ENCODE measurements around the gene SLC23A1. TPM values are rescaled to one million over a fixed set of nuclear protein-coding genes. Genes with fewer than 3 reads are reported as not detected.
A peak's percentile ranks its signal among the peaks of the same experiment; 100 is the strongest.

Gene SLC23A1
- total and polyA plus RNA-seq, 4 donors = 0.30 to 4.4 (median 0.79) TPM

GRCh38 chr5:139399501-139400121 is 16.5 kb upstream of the SLC23A1 start:
- WGBS, 2 donors = 87 to 89% methylated on average over 6 of the region's 6 CpGs
- no peaks in the 10 kb centered on the region for H3K9me3 ChIP-seq (ENCODE audit: control insufficient read depth in 4 of 4, insufficient read depth in 3 of 4, low read length in 3 of 4)
- no peak for ATAC-seq (ENCODE audit: insufficient read depth, low FRiP score)
- no peak overlapping the region for H3K4me3 ChIP-seq
- peaks cover 0 to 6% (median 6%) of the 10 kb centered on the region in 3 donors for H3K27me3 ChIP-seq (ENCODE audit: control insufficient read depth in 3 of 3, insufficient read depth in 3 of 3, low read length in 2 of 3)
- H3K27ac ChIP-seq (ENCODE audit: low read depth in 1 of 2, low read length in 1 of 2) = no peak overlapping the region
- H3K36me3 ChIP-seq (ENCODE audit: control insufficient read depth in 4 of 4, insufficient read depth in 4 of 4, low read length in 4 of 4) = no peaks in the 10 kb centered on the region
- no peak overlapping the region for H3K9ac ChIP-seq (ENCODE audit: insufficient read depth in 1 of 2, low read length in 2 of 2)
- peaks cover 0 to 18% (median 6%) of the 10 kb centered on the region in 5 donors for H3K4me1 ChIP-seq (ENCODE audit: control insufficient read depth in 5 of 5, insufficient read depth in 5 of 5, low read length in 5 of 5)
- DNase-seq = no peak
- no peak for TF ChIP-seq CTCF (IDR thresholded peaks at IDR 0.05; ENCODE audit: control extremely low read depth, extremely low read depth)

GRCh38 chr5:139397921-139398320 is 14.8 kb upstream of the SLC23A1 start:
- Histone ChIP-seq H3K4me1 (ENCODE audit: control insufficient read depth in 5 of 5, insufficient read depth in 5 of 5, low read length in 5 of 5) (peaks cover 0 to 19% (median 2%) of the 10 kb centered on the region in 5 donors), H3K9me3 (ENCODE audit: control insufficient read depth in 4 of 4, insufficient read depth in 3 of 4, low read length in 3 of 4) (peaks cover 0 to 2% (median 0%) of the 10 kb centered on the region in 4 donors), H3K4me3 (no peak overlapping the region), H3K36me3 (ENCODE audit: control insufficient read depth in 4 of 4, insufficient read depth in 4 of 4, low read length in 4 of 4) (no peaks in the 10 kb centered on the region), H3K9ac (ENCODE audit: insufficient read depth in 1 of 2, low read length in 2 of 2) (no peak overlapping the region), H3K27me3 (ENCODE audit: control insufficient read depth in 3 of 3, insufficient read depth in 3 of 3, low read length in 2 of 3) (peaks cover 0 to 16% (median 15%) of the 10 kb centered on the region in 3 donors), H3K27ac (ENCODE audit: low read depth in 1 of 2, low read length in 1 of 2) (no peak overlapping the region)
- peak in 2 of 3 donors; percentile 39 to 50 for DNase-seq
- TF ChIP-seq CTCF (IDR thresholded peaks at IDR 0.05; ENCODE audit: control extremely low read depth, extremely low read depth) = no peak
- WGBS, 2 donors = 52 to 70% methylated on average over 6 of the region's 6 CpGs
- ATAC-seq (ENCODE audit: insufficient read depth, low FRiP score) = no peak

- Histone ChIP-seq H3K4me1 (ENCODE audit: control insufficient read depth in 5 of 5, insufficient read depth in 5 of 5, low read length in 5 of 5) (peaks cover 0 to 23% (median 0%) of the 10 kb centered on the region in 5 donors), H3K4me3 (no peak overlapping the region), H3K9me3 (ENCODE audit: control insufficient read depth in 4 of 4, insufficient read depth in 3 of 4, low read length in 3 of 4) (peaks cover 0 to 2% (median 0%) of the 10 kb centered on the region in 4 donors), H3K27me3 (ENCODE audit: control insufficient read depth in 3 of 3, insufficient read depth in 3 of 3, low read length in 2 of 3) (peaks cover 0 to 24% (median 17%) of the 10 kb centered on the region in 3 donors), H3K27ac (ENCODE audit: low read depth in 1 of 2, low read length in 1 of 2) (peak overlapping the region in 1 of 2 donors; percentile 93), H3K36me3 (ENCODE audit: control insufficient read depth in 4 of 4, insufficient read depth in 4 of 4, low read length in 4 of 4) (no peaks in the 10 kb centered on the region), H3K9ac (ENCODE audit: insufficient read depth in 1 of 2, low read length in 2 of 2) (no peak overlapping the region)
- no peak for TF ChIP-seq CTCF (IDR thresholded peaks at IDR 0.05; ENCODE audit: control extremely low read depth, extremely low read depth)
- DNase-seq (no peak), ATAC-seq (ENCODE audit: insufficient read depth, low FRiP score) (no peak)
- WGBS, 2 donors = 95% methylated on average over 8 of the region's 8 CpGs
Measured at GRCh38 chr5:139396691-139397090, 13.6 kb upstream of the SLC23A1 start.
